NCI-H1436 treated with DMSO at 0.1 percent for 48 hours (cell line): Measurements from ENCODE around the gene MAP1B.

Source experiments
- DNase-seq: peaks from one replicate; lab custom pipeline; 2025; lab: John Stamatoyannopoulos, UW

The MAP1B gene

GRCh38 chr5:72096602-72097188 is 10.6 kb upstream of the MAP1B start:
- no peak for DNase-seq

GRCh38 chr5:72101828-72102227 is 5.4 kb upstream of the MAP1B start:
- DNase-seq: no peak

- no peak for DNase-seq
Observed at GRCh38 chr5:72106817-72107130, 501 bp upstream of the MAP1B start.

- no peak for DNase-seq
Observed at GRCh38 chr5:72107901-72108201, 576 bp downstream of the MAP1B start.

GRCh38 chr5:72108202-72109061 is 1.2 kb downstream of the MAP1B start:
- no peak for DNase-seq

GRCh38 chr5:72109062-72109411 is 1.8 kb downstream of the MAP1B start:
- no peak for DNase-seq

- peak; percentile 62 for DNase-seq
Observed at GRCh38 chr5:72109625-72110024, 2.4 kb downstream of the MAP1B start.

GRCh38 chr5:72110394-72111013 is 3.2 kb downstream of the MAP1B start:
- no peak for DNase-seq

- no peak for DNase-seq
Observed at GRCh38 chr5:72112389-72112788, 5.1 kb downstream of the MAP1B start.

GRCh38 chr5:72114629-72115028 is 7.4 kb downstream of the MAP1B start:
- no peak for DNase-seq

- no peak for DNase-seq
Observed at GRCh38 chr5:72115296-72115695, 8.0 kb downstream of the MAP1B start.

GRCh38 chr5:72117307-72117706 is 10.0 kb downstream of the MAP1B start:
- DNase-seq: no peak

GRCh38 chr5:72121052-72121779 is 13.9 kb downstream of the MAP1B start:
- DNase-seq: no peak

- peak; percentile 58 for DNase-seq
Observed at GRCh38 chr5:72121780-72122445, 14.6 kb downstream of the MAP1B start.

GRCh38 chr5:72122602-72123001 is 15.3 kb downstream of the MAP1B start:
- no peak for DNase-seq

GRCh38 chr5:72123764-72124376 is 16.6 kb downstream of the MAP1B start:
- peak; percentile 97 for DNase-seq

GRCh38 chr5:72125271-72125940 is 18.1 kb downstream of the MAP1B start:
- no peak for DNase-seq

- DNase-seq: no peak
Observed at GRCh38 chr5:72125941-72126620, 18.8 kb downstream of the MAP1B start.

GRCh38 chr5:72126796-72127195 is 19.5 kb downstream of the MAP1B start:
- DNase-seq: no peak

GRCh38 chr5:72129725-72130124 is 22.4 kb downstream of the MAP1B start:
- no peak for DNase-seq

- DNase-seq: no peak
Observed at GRCh38 chr5:72130351-72130761, 23.1 kb downstream of the MAP1B start.
